WTC11 (cell line): Measurements from ENCODE around the gene NET1. TPM values are rescaled to one million over a fixed set of nuclear protein-coding genes. Genes with fewer than 3 reads are reported as not detected.

Experiments used
- ATAC-seq: fragments of 200-7000 bp; cut with Tn5 transposase; 2 replicates; pipeline ENCODE4 v1.10.0; 2021; ENCODE audit warnings: mild to moderate bottlenecking, moderate library complexity
- CTCF ChIA-PET: fragments of 300-600 bp; sonication (Branson Sonifier 250); formaldehyde crosslinking; loops from one replicate; lab custom pipeline; 2021; ENCODE audit warnings: antibody characterized with exemption; lab: Charles Lee
- POLR2A ChIA-PET: fragments of 350-600 bp; sonication (Branson Sonifier 250); formaldehyde crosslinking; loops from one replicate; lab custom pipeline; 2021; ENCODE audit warnings: antibody characterized with exemption; lab: Charles Lee
- DNase-seq: peaks from one replicate; pipeline ENCODE4 v3.0.0; 2021; ENCODE audit warnings: low spot score
- H3K27ac Mint-ChIP-seq: 2 replicates; pipeline ENCODE4 v1.8.0; 2021; ENCODE audit warnings: mixed read lengths
- H3K27me3 Mint-ChIP-seq: 2 replicates; pipeline ENCODE4 v1.8.0; 2021; ENCODE audit warnings: low read depth, mild to moderate bottlenecking, moderate library complexity, mixed read lengths
- H3K36me3 Mint-ChIP-seq: 2 replicates; pipeline ENCODE4 v1.8.0; 2021; ENCODE audit warnings: mixed read lengths
- H3K4me1 Mint-ChIP-seq: 2 replicates; pipeline ENCODE4 v1.8.0; 2022; ENCODE audit warnings: mixed read lengths
- H3K4me3 Mint-ChIP-seq: 2 replicates; pipeline ENCODE4 v1.8.0; 2021; ENCODE audit warnings: mild to moderate bottlenecking, moderate library complexity, mixed read lengths
- H3K9me3 Mint-ChIP-seq: 2 replicates; pipeline ENCODE4 v1.8.0; 2021; ENCODE audit warnings: mixed read lengths
- HMGA2 ChIP-seq: fragments of 250-450 bp; sonication (Bioruptor Pico); IDR thresholded peaks from 2 replicates; pipeline ENCODE4 v1.4.0; 2021; ENCODE audit warnings: mild to moderate bottlenecking, moderate library complexity
- JUN ChIP-seq: sonication (generic); formaldehyde crosslinking; IDR thresholded peaks from 2 replicates; pipeline ENCODE4 v1.8.0; 2023; ENCODE audit warnings: mild to moderate bottlenecking, missing genetic modification reagents
- MAX ChIP-seq: sonication (generic); formaldehyde crosslinking; IDR thresholded peaks from 2 replicates; pipeline ENCODE4 v1.8.0; 2022; ENCODE audit warnings: mild to moderate bottlenecking, missing genetic modification reagents
- MXD4 ChIP-seq: fragments of 250-450 bp; sonication (Bioruptor Pico); IDR thresholded peaks from 2 replicates; pipeline ENCODE4 v1.8.0; 2021; ENCODE audit warnings: mild to moderate bottlenecking, moderate library complexity, borderline replicate concordance
- PRDM15 ChIP-seq: sonication (generic); formaldehyde crosslinking; IDR thresholded peaks from 2 replicates; pipeline ENCODE4 v1.8.0; 2022; ENCODE audit warnings: missing genetic modification reagents
- SP1 ChIP-seq: sonication (generic); formaldehyde crosslinking; conservative IDR thresholded peaks from 2 replicates; pipeline ENCODE4 v1.8.1; 2022; ENCODE audit warnings: missing genetic modification reagents
- STAT6 ChIP-seq: sonication (generic); formaldehyde crosslinking; conservative IDR thresholded peaks from 2 replicates; pipeline ENCODE4 v1.8.1; 2023; ENCODE audit warnings: mild to moderate bottlenecking, low read depth, missing genetic modification reagents, moderate library complexity
- ZNF219 ChIP-seq: sonication (generic); formaldehyde crosslinking; IDR thresholded peaks from 2 replicates; pipeline ENCODE4 v1.8.0; 2023; ENCODE audit warnings: missing genetic modification reagents, mild to moderate bottlenecking, borderline replicate concordance
- ZNF263 ChIP-seq: sonication (generic); formaldehyde crosslinking; IDR thresholded peaks from 2 replicates; pipeline ENCODE4 v1.8.1; 2022; ENCODE audit warnings: low read depth, mild to moderate bottlenecking, moderate library complexity, missing genetic modification reagents
- total RNA-seq: library from RNA; stranded (reverse); gene quantifications from 3 replicates; pipeline ENCODE4 v1.2.3, GENCODE V29; 2021
- TF ChIP-seq, protein P1 (sequence below): fragments of 250-450 bp; sonication (Bioruptor Pico); IDR thresholded peaks from 2 replicates; pipeline ENCODE4 v1.8.0; 2021; ENCODE audit warnings: mild to moderate bottlenecking
- TF ChIP-seq, protein P2 (sequence below): sonication (generic); formaldehyde crosslinking; IDR thresholded peaks from 2 replicates; pipeline ENCODE4 v1.8.1; 2023; ENCODE audit warnings: mild to moderate bottlenecking, missing genetic modification reagents, moderate library complexity
- TF ChIP-seq, protein P3 (sequence below): sonication (generic); formaldehyde crosslinking; IDR thresholded peaks from 2 replicates; pipeline ENCODE4 v1.8.0; 2022; ENCODE audit warnings: mild to moderate bottlenecking, missing genetic modification reagents
- TF ChIP-seq, protein P4 (sequence below): sonication (generic); formaldehyde crosslinking; IDR thresholded peaks from 2 replicates; pipeline ENCODE4 v1.8.0; 2022; ENCODE audit warnings: mild to moderate bottlenecking, missing genetic modification reagents
- TF ChIP-seq, protein P5 (sequence below): sonication (generic); formaldehyde crosslinking; IDR thresholded peaks from 2 replicates; pipeline ENCODE4 v1.8.1; 2022; ENCODE audit warnings: mild to moderate bottlenecking, moderate library complexity, missing genetic modification reagents
- TF ChIP-seq, protein P6 (sequence below): sonication (generic); formaldehyde crosslinking; IDR thresholded peaks from 2 replicates; pipeline ENCODE4 v1.8.1; 2023; ENCODE audit warnings: mild to moderate bottlenecking, missing genetic modification reagents

NET1 gene
- total RNA-seq, 1 experiment from 2014 or later = 85.4 TPM

DNA sequence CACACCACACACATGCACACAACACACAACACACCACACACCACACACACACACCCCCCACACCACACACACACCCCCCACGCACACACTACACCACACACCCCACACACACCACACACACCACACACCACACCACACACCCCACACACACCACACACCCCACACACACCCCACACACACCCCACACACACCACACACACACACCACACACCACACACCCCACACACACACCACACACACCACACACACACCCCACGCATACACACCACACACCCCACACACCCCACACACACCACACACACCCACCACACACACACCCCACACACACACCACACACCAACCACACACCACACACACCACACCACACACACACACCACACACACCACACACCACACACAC lies 31.2 kb upstream of the NET1 start:
- POLR2A ChIA-PET = no interaction called here
- Mint-ChIP-seq H3K27ac (no peak overlapping the region), H3K4me1 (peaks cover 11% of the 10 kb centered on the region), H3K27me3 (no peaks in the 10 kb centered on the region), H3K4me3 (no peak overlapping the region), H3K36me3 (peaks cover 11% of the 10 kb centered on the region), H3K9me3 (peaks cover 20% of the 10 kb centered on the region)
- no peak for ATAC-seq
- DNase-seq = no peak
- CTCF ChIA-PET = no interaction called here
- TF ChIP-seq MXD4 (CRISPR knock-in tag) (no peak), MAX (no peak), ZNF219 (CRISPR knock-in tag) (no peak)

DNA sequence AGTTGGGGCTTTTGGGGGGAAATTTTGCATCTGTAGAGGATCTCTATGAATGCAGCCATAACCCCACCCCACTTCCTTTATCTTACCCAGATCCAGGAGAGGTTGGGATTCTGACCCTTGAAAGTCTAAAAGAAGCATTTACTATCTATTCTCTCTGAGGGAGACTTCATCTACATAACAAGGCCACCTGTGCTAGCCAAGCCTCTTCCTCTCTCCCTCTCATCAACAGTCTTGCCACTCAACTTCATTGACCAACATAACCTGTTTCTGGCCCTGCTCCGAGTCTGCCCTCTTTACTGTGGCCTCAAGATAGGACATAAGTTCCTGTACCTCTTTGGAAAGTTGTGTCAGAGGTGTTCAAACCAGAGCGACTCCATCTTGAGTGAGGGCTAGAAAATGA lies 27.1 kb upstream of the NET1 start:
- ChIA-PET CTCF (no interaction called here), POLR2A (interaction anchor here (0.6 kb wide), 1 partner anchor 22 kb away, joined by 4 read pairs; no protein-coding TSS in a partner anchor)
- H3K27me3 Mint-ChIP-seq = no peaks in the 10 kb centered on the region
- peaks cover 38% of the 10 kb centered on the region for H3K9me3 Mint-ChIP-seq
- H3K27ac Mint-ChIP-seq = peak overlapping the region; percentile 34
- DNase-seq = no peak
- no peak overlapping the region for H3K4me3 Mint-ChIP-seq
- H3K4me1 Mint-ChIP-seq = peaks cover 13% of the 10 kb centered on the region
- TF ChIP-seq ZNF263 (CRISPR knock-in tag) (no peak), JUN (CRISPR knock-in tag) (no peak), ZNF219 (CRISPR knock-in tag) (no peak), MXD4 (CRISPR knock-in tag) (no peak), HMGA2 (CRISPR knock-in tag) (no peak)
- TF ChIP-seq, protein P1, sequence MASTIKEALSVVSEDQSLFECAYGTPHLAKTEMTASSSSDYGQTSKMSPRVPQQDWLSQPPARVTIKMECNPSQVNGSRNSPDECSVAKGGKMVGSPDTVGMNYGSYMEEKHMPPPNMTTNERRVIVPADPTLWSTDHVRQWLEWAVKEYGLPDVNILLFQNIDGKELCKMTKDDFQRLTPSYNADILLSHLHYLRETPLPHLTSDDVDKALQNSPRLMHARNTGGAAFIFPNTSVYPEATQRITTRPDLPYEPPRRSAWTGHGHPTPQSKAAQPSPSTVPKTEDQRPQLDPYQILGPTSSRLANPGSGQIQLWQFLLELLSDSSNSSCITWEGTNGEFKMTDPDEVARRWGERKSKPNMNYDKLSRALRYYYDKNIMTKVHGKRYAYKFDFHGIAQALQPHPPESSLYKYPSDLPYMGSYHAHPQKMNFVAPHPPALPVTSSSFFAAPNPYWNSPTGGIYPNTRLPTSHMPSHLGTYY = no peak
- TF ChIP-seq, protein P2, sequence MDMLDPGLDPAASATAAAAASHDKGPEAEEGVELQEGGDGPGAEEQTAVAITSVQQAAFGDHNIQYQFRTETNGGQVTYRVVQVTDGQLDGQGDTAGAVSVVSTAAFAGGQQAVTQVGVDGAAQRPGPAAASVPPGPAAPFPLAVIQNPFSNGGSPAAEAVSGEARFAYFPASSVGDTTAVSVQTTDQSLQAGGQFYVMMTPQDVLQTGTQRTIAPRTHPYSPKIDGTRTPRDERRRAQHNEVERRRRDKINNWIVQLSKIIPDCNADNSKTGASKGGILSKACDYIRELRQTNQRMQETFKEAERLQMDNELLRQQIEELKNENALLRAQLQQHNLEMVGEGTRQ (CRISPR knock-in tag) = no peak
- TF ChIP-seq, protein P3, sequence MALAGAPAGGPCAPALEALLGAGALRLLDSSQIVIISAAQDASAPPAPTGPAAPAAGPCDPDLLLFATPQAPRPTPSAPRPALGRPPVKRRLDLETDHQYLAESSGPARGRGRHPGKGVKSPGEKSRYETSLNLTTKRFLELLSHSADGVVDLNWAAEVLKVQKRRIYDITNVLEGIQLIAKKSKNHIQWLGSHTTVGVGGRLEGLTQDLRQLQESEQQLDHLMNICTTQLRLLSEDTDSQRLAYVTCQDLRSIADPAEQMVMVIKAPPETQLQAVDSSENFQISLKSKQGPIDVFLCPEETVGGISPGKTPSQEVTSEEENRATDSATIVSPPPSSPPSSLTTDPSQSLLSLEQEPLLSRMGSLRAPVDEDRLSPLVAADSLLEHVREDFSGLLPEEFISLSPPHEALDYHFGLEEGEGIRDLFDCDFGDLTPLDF = no peak
- ATAC-seq = peak; percentile 93
- H3K36me3 Mint-ChIP-seq = peaks cover 28% of the 10 kb centered on the region

- peaks cover 13% of the 10 kb centered on the region for H3K4me1 Mint-ChIP-seq
- H3K4me3 Mint-ChIP-seq = no peak overlapping the region
- no peak overlapping the region for H3K27ac Mint-ChIP-seq
- no peaks in the 10 kb centered on the region; the same call in 1 of the 2 replicates for H3K27me3 Mint-ChIP-seq
- H3K36me3 Mint-ChIP-seq = peaks cover 48% of the 10 kb centered on the region
- DNase-seq (no peak), ATAC-seq (no peak)
- POLR2A ChIA-PET = no interaction called here
- CTCF ChIA-PET = interaction anchor here (1.3 to 1.6 kb wide), 2 partner anchors 46 to 572 kb away, joined by 3 read pairs; no protein-coding TSS in a partner anchor
- no peak for TF ChIP-seq PRDM15 (CRISPR knock-in tag)
- TF ChIP-seq, protein P4, sequence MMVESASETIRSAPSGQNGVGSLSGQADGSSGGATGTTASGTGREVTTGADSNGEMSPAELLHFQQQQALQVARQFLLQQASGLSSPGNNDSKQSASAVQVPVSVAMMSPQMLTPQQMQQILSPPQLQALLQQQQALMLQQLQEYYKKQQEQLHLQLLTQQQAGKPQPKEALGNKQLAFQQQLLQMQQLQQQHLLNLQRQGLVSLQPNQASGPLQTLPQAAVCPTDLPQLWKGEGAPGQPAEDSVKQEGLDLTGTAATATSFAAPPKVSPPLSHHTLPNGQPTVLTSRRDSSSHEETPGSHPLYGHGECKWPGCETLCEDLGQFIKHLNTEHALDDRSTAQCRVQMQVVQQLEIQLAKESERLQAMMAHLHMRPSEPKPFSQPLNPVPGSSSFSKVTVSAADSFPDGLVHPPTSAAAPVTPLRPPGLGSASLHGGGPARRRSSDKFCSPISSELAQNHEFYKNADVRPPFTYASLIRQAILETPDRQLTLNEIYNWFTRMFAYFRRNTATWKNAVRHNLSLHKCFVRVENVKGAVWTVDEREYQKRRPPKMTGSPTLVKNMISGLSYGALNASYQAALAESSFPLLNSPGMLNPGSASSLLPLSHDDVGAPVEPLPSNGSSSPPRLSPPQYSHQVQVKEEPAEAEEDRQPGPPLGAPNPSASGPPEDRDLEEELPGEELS (CRISPR knock-in tag) = no peak
- TF ChIP-seq STAT6 (CRISPR knock-in tag) = no peak
- TF ChIP-seq, protein P5, sequence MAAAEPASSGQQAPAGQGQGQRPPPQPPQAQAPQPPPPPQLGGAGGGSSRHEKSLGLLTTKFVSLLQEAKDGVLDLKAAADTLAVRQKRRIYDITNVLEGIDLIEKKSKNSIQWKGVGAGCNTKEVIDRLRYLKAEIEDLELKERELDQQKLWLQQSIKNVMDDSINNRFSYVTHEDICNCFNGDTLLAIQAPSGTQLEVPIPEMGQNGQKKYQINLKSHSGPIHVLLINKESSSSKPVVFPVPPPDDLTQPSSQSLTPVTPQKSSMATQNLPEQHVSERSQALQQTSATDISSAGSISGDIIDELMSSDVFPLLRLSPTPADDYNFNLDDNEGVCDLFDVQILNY (CRISPR knock-in tag) = no peak
- no peak for TF ChIP-seq SP1 (CRISPR knock-in tag)
- TF ChIP-seq, protein P6, sequence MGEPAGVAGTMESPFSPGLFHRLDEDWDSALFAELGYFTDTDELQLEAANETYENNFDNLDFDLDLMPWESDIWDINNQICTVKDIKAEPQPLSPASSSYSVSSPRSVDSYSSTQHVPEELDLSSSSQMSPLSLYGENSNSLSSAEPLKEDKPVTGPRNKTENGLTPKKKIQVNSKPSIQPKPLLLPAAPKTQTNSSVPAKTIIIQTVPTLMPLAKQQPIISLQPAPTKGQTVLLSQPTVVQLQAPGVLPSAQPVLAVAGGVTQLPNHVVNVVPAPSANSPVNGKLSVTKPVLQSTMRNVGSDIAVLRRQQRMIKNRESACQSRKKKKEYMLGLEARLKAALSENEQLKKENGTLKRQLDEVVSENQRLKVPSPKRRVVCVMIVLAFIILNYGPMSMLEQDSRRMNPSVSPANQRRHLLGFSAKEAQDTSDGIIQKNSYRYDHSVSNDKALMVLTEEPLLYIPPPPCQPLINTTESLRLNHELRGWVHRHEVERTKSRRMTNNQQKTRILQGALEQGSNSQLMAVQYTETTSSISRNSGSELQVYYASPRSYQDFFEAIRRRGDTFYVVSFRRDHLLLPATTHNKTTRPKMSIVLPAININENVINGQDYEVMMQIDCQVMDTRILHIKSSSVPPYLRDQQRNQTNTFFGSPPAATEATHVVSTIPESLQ (CRISPR knock-in tag) = no peak
- H3K9me3 Mint-ChIP-seq = peaks cover 58% of the 10 kb centered on the region
These were observed 25.2 kb upstream of the NET1 start for GRCh38 chr10:5387169-5387568.
